Measurements from ENCODE around the gene ZNF445. TPM values are rescaled to one million over a fixed set of nuclear protein-coding genes. Genes with fewer than 3 reads are reported as not detected.

ZNF445 gene
- total RNA-seq = 10 to 100 TPM in 1 of 5 donors, 1 to 10 TPM in 4; 4.6 to 17.1 (median 8.0) TPM
- polyA plus RNA-seq = 1 to 10 TPM; 1.6 to 3.5 (median 1.8) TPM
- long read RNA-seq, donor 1 = 0 reads
- long read RNA-seq, donor 2, full-length matches to known transcripts = 2 of 2 reads
- long read RNA-seq, donor 2, partial matches to known transcripts = 0 of 2 reads
- long read RNA-seq, donor 2, other reads (novel, unspliced or antisense) = 0 of 2 reads
- long read RNA-seq, donor 3, full-length matches to known transcripts = 1 of 1 reads
- long read RNA-seq, donor 3, partial matches to known transcripts = 0 of 1 reads
- long read RNA-seq, donor 3, other reads (novel, unspliced or antisense) = 0 of 1 reads
- long read RNA-seq, donor 4 = 0 reads
- long read RNA-seq, donor 5, full-length matches to known transcripts = 2 of 2 reads
- long read RNA-seq, donor 5, partial matches to known transcripts = 0 of 2 reads
- long read RNA-seq, donor 5, other reads (novel, unspliced or antisense) = 0 of 2 reads
- long read RNA-seq, donor 6 = 0 reads
- long read RNA-seq, donor 7, full-length matches to known transcripts = 2 of 2 reads
- long read RNA-seq, donor 7, partial matches to known transcripts = 0 of 2 reads
- long read RNA-seq, donor 7, other reads (novel, unspliced or antisense) = 0 of 2 reads
- long read RNA-seq, donor 8, full-length matches to known transcripts = 3 of 3 reads
- long read RNA-seq, donor 8, partial matches to known transcripts = 0 of 3 reads
- long read RNA-seq, donor 8, other reads (novel, unspliced or antisense) = 0 of 3 reads
- long read RNA-seq, donor 9 = 0 reads
- long read RNA-seq, donor 10 = 0 reads

GRCh38 chr3:44477312-44478030 is at the start of gene ZNF445:
TSS of gene ZNF445 (minus strand) at chr3:44477670. CDS start at chr3:44455549, 22,121 bp downstream.
- intact Hi-C loops (cut with DNase I; ENCODE audit: low total_unique reads) = no loop called here
- no peaks in the 10 kb centered on the region for H3K9me3 ChIP-seq
- H3K27ac ChIP-seq = peak within 1 kb of the TSS; percentile 12 to 92 (median 80)
- WGBS, 5 donors = 0 to 1% (median 1%) methylated on average over 27 to 69 of the region's 69 CpGs
- no peak for TF ChIP-seq EP300 (IDR thresholded peaks at IDR 0.05)
- peak; percentile 16 to 80 (median 73) for TF ChIP-seq POLR2AphosphoS5 (IDR thresholded peaks at IDR 0.05)
- no peaks in the 10 kb centered on the region for H3K36me3 ChIP-seq
- DNase-seq = peak; percentile 84 to 94
- peaks cover 11 to 42% (median 26%) of the 10 kb centered on the region in 4 donors for H3K4me1 ChIP-seq
- H3K27me3 ChIP-seq = no peaks in the 10 kb centered on the region
- peak within 1 kb of the TSS; percentile 69 to 94 (median 84) for H3K4me3 ChIP-seq

GRCh38 chr3:44525060-44525459 is 47.6 kb upstream of the ZNF445 start:
- H3K36me3 ChIP-seq = no peaks in the 10 kb centered on the region
- 79 to 86% (median 86%) methylated on average over 5 of the region's 5 CpGs for WGBS, 5 donors
- H3K27me3 ChIP-seq = peaks cover 0 to 63% (median 19%) of the 10 kb centered on the region in 3 donors
- intact Hi-C loops (cut with DNase I; ENCODE audit: low total_unique reads) = no loop called here
- H3K27ac ChIP-seq = no peak overlapping the region
- no peaks in the 10 kb centered on the region for H3K4me1 ChIP-seq
- DNase-seq = no peak
- no peaks in the 10 kb centered on the region for H3K9me3 ChIP-seq
- no peak overlapping the region for H3K4me3 ChIP-seq
- TF ChIP-seq POLR2A (IDR thresholded peaks at IDR 0.05) (no peak), CTCF (IDR thresholded peaks at IDR 0.05) (no peak), EP300 (IDR thresholded peaks at IDR 0.05) (no peak), POLR2AphosphoS5 (IDR thresholded peaks at IDR 0.05) (no peak)

DNA sequence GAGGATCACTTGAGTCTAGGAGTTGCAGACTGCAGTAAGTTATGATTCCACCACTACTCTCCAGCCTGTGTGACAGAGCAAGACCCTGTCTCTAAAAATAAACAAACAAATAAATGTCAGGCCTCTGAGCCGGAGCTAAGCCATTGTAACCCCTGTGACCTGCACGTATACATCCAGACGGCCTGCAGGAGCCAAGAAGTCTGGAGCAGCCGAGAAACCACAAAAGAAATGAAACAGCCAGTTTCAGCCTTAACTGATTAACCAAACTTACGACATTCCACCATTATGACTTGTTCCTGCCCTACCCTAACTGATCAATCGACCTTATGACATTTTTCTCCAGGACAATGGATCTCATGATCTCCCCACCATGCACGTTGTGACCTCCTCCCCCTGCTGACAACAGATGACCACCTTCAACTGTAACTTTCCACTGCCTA is 45.0 kb upstream of the ZNF445 start:
- 25 to 35% (median 26%) methylated on average over 7 of the region's 7 CpGs for WGBS, 5 donors

GRCh38 chr3:44521721-44522120 is 44.3 kb upstream of the ZNF445 start:
- Histone ChIP-seq H3K36me3 (no peaks in the 10 kb centered on the region), H3K27ac (no peak overlapping the region), H3K9me3 (no peaks in the 10 kb centered on the region), H3K4me3 (no peak overlapping the region), H3K27me3 (peaks cover 0 to 44% (median 8%) of the 10 kb centered on the region in 3 donors), H3K4me1 (no peaks in the 10 kb centered on the region)
- intact Hi-C loops (cut with DNase I; ENCODE audit: low total_unique reads) = no loop called here
- no peak for DNase-seq
- TF ChIP-seq POLR2A (IDR thresholded peaks at IDR 0.05) (no peak), POLR2AphosphoS5 (IDR thresholded peaks at IDR 0.05) (no peak), CTCF (IDR thresholded peaks at IDR 0.05) (no peak), EP300 (IDR thresholded peaks at IDR 0.05) (no peak)
- 82 to 97% (median 84%) methylated on average over 3 of the region's 3 CpGs for WGBS, 5 donors

More for the DNA sequence above, 45.0 kb upstream of the ZNF445 start:
- Histone ChIP-seq H3K27ac (no peak overlapping the region), H3K27me3 (peaks cover 0 to 52% (median 8%) of the 10 kb centered on the region in 3 donors), H3K4me3 (no peak overlapping the region), H3K36me3 (no peaks in the 10 kb centered on the region), H3K4me1 (no peaks in the 10 kb centered on the region), H3K9me3 (no peaks in the 10 kb centered on the region)
- TF ChIP-seq EP300 (IDR thresholded peaks at IDR 0.05) = no peak
- TF ChIP-seq POLR2AphosphoS5 (IDR thresholded peaks at IDR 0.05) = no peak
- no peak for TF ChIP-seq POLR2A (IDR thresholded peaks at IDR 0.05)
- no peak for TF ChIP-seq CTCF (IDR thresholded peaks at IDR 0.05)
- intact Hi-C loops (cut with DNase I; ENCODE audit: low total_unique reads) = no loop called here
- DNase-seq = no peak
